Measurements from ENCODE around the gene GNAT2. TPM values are rescaled to one million over a fixed set of nuclear protein-coding genes. Genes with fewer than 3 reads are reported as not detected.
A peak's percentile ranks its signal among the peaks of the same experiment; 100 is the strongest.

Gene GNAT2
- total RNA-seq, 4 donors from 2014 or later: not detected

- intact Hi-C loops (cut with DNase I; ENCODE audit: low total_unique reads) (no loop called here), in situ Hi-C loops (cut with MboI; ENCODE audit: low sequenced_read_pairs in 4 of 4) (no loop called here)
- Histone ChIP-seq H3K4me1 (peaks cover 11 to 13% of the 10 kb centered on the region in 2 donors), H3K27ac (no peak overlapping the region), H3K4me3 (no peak overlapping the region), H3K9me3 (no peaks in the 10 kb centered on the region), H3K36me3 (peaks cover 0 to 28% of the 10 kb centered on the region in 2 donors), H3K27me3 (no peaks in the 10 kb centered on the region)
- ATAC-seq (no peak), DNase-seq (no peak)
- TF ChIP-seq POLR2A (IDR thresholded peaks at IDR 0.05) (no peak), CTCF (IDR thresholded peaks at IDR 0.05 in 4 of 5, conservative IDR thresholded peaks at IDR 0.05 in 1 of 5) (no peak)
These were observed 40.4 kb downstream of the GNAT2 start for GRCh38 chr1:109578947-109579443.

- Histone ChIP-seq H3K4me3 (no peak overlapping the region), H3K4me1 (peaks cover 30 to 37% of the 10 kb centered on the region in 2 donors), H3K36me3 (no peaks in the 10 kb centered on the region), H3K27me3 (no peaks in the 10 kb centered on the region), H3K9me3 (no peaks in the 10 kb centered on the region), H3K27ac (no peak overlapping the region)
- in situ Hi-C loops (cut with MboI; ENCODE audit: low sequenced_read_pairs in 4 of 4) (no loop called here), intact Hi-C loops (cut with DNase I; ENCODE audit: low total_unique reads) (no loop called here)
- TF ChIP-seq POLR2A (IDR thresholded peaks at IDR 0.05) (no peak), CTCF (IDR thresholded peaks at IDR 0.05 in 4 of 5, conservative IDR thresholded peaks at IDR 0.05 in 1 of 5) (no peak)
- DNase-seq (no peak), ATAC-seq (no peak)
These were observed 45.6 kb downstream of the GNAT2 start for GRCh38 chr1:109573785-109574184.

- peak in 1 of 2 donors; percentile 86 for ATAC-seq
- peak overlapping the region in 3 of 4 donors; percentile 4 to 42 (median 25) for H3K27ac ChIP-seq
- no peaks in the 10 kb centered on the region for H3K36me3 ChIP-seq
- peaks cover 53 to 60% of the 10 kb centered on the region in 2 donors for H3K4me1 ChIP-seq
- H3K9me3 ChIP-seq: no peaks in the 10 kb centered on the region
- H3K4me3 ChIP-seq: no peak overlapping the region
- H3K27me3 ChIP-seq: no peaks in the 10 kb centered on the region
- in situ Hi-C loops (cut with MboI; ENCODE audit: low sequenced_read_pairs in 4 of 4): no loop called here
- intact Hi-C loops (cut with DNase I; ENCODE audit: low total_unique reads): no loop called here
- no peak for TF ChIP-seq POLR2A (IDR thresholded peaks at IDR 0.05)
- TF ChIP-seq CTCF (IDR thresholded peaks at IDR 0.05 in 4 of 5, conservative IDR thresholded peaks at IDR 0.05 in 1 of 5): no peak
- DNase-seq: no peak
These were observed 49.0 kb downstream of the GNAT2 start for GRCh38 chr1:109570414-109570813.

GRCh38 chr1:109569323-109569722 is 50.1 kb downstream of the GNAT2 start:
- ATAC-seq: no peak
- Histone ChIP-seq H3K36me3 (no peaks in the 10 kb centered on the region), H3K4me1 (peaks cover 60 to 71% of the 10 kb centered on the region in 2 donors), H3K4me3 (no peak overlapping the region), H3K27ac (no peak overlapping the region), H3K9me3 (no peaks in the 10 kb centered on the region), H3K27me3 (no peaks in the 10 kb centered on the region)
- DNase-seq: no peak
- TF ChIP-seq POLR2A (IDR thresholded peaks at IDR 0.05) (no peak), CTCF (IDR thresholded peaks at IDR 0.05 in 4 of 5, conservative IDR thresholded peaks at IDR 0.05 in 1 of 5) (no peak)
- intact Hi-C loops (cut with DNase I; ENCODE audit: low total_unique reads) (no loop called here), in situ Hi-C loops (cut with MboI; ENCODE audit: low sequenced_read_pairs in 4 of 4) (no loop called here)
